Heart right ventricle (tissue), 16 donors: Measurements from ENCODE around the gene IER5. TPM values are rescaled to one million over a fixed set of nuclear protein-coding genes. Genes with fewer than 3 reads are reported as not detected.

Experiments used
- ATAC-seq, 8 donors: fragments of 200-7000 bp; cut with Tn5 transposase; one replicate each; pipeline ENCODE4 v1.9.1; 2020; ENCODE audit warnings: mild to moderate bottlenecking in 8 of 8, moderate library complexity in 8 of 8, moderate number of reproducible peaks in 1 of 8
- DNase-seq, 2 donors: peaks; one replicate each; pipeline ENCODE4 v3.0.0-alpha.2; 2020
- H3K27ac ChIP-seq, 10 donors: fragments of 200-600 bp; sonication (generic) in 2 of 10; one replicate each; pipeline versions ENCODE4 v1.5.0 to v1.8.0; 2020 to 2022; ENCODE audit warnings: mild to moderate bottlenecking in 3 of 10
- H3K27me3 ChIP-seq, 7 donors: fragments of 200-600 bp; one replicate each; pipeline ENCODE4 v1.8.0; 2021 to 2022; ENCODE audit warnings: mild to moderate bottlenecking in 2 of 7
- H3K36me3 ChIP-seq, 9 donors: fragments of 200-600 bp; sonication (generic) in 1 of 9; one replicate each; pipeline versions ENCODE4 v1.5.0 to v1.8.0; 2020 to 2022; ENCODE audit warnings: mild to moderate bottlenecking in 2 of 9
- H3K4me1 ChIP-seq, 9 donors: fragments of 200-600 bp; sonication (generic) in 1 of 9; one replicate each; pipeline versions ENCODE4 v1.5.0 to v1.8.0; 2020 to 2022; ENCODE audit warnings: mild to moderate bottlenecking in 4 of 9
- H3K4me3 ChIP-seq, 10 donors: fragments of 200-600 bp; sonication (generic) in 2 of 10; one replicate each; pipeline versions ENCODE4 v1.5.0 to v1.8.0; 2020 to 2022; ENCODE audit warnings: mild to moderate bottlenecking in 7 of 10, moderate library complexity in 2 of 10
- H3K9me3 ChIP-seq, 11 donors: fragments of 200-600 bp in 10 of 11; sonication (generic) in 2 of 11; one replicate each; pipeline versions ENCODE4 v1.5.0 to v1.8.0; 2013 to 2022; ENCODE audit warnings: mild to moderate bottlenecking in 2 of 11, control low read depth in 1 of 11, moderate library complexity in 1 of 11
- CTCF ChIP-seq, 9 donors: fragments of 200-600 bp; sonication (generic) in 2 of 9; IDR thresholded peaks; one replicate each; pipeline versions ENCODE4 v1.5.0 to v1.8.0; 2021 to 2022; ENCODE audit warnings: antibody characterized with exemption in 9 of 9, mild to moderate bottlenecking in 5 of 9, moderate library complexity in 1 of 9
- WGBS, 2 donors: extraction: QIAGEN DNeasy Blood & Tissue Kit; methylation state at CpG; one replicate each; pipeline ENCODE4 v1.1.7; 2013; ENCODE audit warnings: inconsistent platforms in 1 of 2; 5-methylcytosine and 5-hydroxymethylcytosine counted together
- intact Hi-C, 10 donors: fragments of 100-400 bp; cut with DNase I; formaldehyde crosslinking; loops; one replicate each; pipeline versions ENCODE4 v1.11.1 to v1.14.2; 2022
- polyA plus RNA-seq, 2 donors: library from polyadenylated mRNA; stranded (reverse); fragments of 200-250 nt; gene quantifications; one replicate each; pipeline ENCODE4 v1.2.3, GENCODE V29; 2013
- total RNA-seq, 10 donors: library from RNA; stranded (reverse); fragmentation: NEBNext Ultra II Directional in 3 of 10; extraction: Animal tissue kit (Norgen Biotek cat#: 25700) in 3 of 10; gene quantifications; one replicate each; pipeline versions ENCODE4 v1.2.1 to v1.2.4, GENCODE V29; 2021 to 2023
- donor health status: Arrhythmogenic right ventricular cardiomyopathy.
- donor health status: ischemic (EF 13 %, LVEDD 7.1; RV severe dilation, severe dysfunction).
- donor health status: healthy with polysubstance abuse.
- donor health status: DM: no; HTN: yes; CAD: no.
- donor health status: DM: no; HTN: no; CAD: no.
- donor health status: ischemic (EF 25% LVEDD 6.9; RV normal size, moderate dysfunction).
- donor health status: ischemic (EF 25% LVEDD 5.7; RV mildly dilated, moderate dysfunction).
- donor health status: healthy.
- donor health status: DM: yes; HTN: yes; CAD: no.
- donor health status: Ischemic cardiomyopathy.
- donor health status: ischemic (EF 35%, LVEDD 5.7; RV mildly dilated, moderate dysfunction).
- donor health status: nonischemic (EF 11% LVEDD 7.7; RV severe dilation, severe dysfunction).
- donor health status: DM: yes; HTN: yes; CAD: no.
- donor health status: PGD.
- donor health status: ischemic (EF 29% LVEDD 5.4; RV normal size, mild dysfunction).
- donor health status: nonischemic (EF 23%, LVEDD 6.1; RV moderate dilation, normal function).

IER5 gene
- total and polyA plus RNA-seq, 12 donors: 10.7 to 87.5 (median 18.7) TPM

GRCh38 chr1:181099152-181100014 lies 10.9 kb downstream of the IER5 start:
- DNase-seq (no peak), ATAC-seq (no peak)
- Histone ChIP-seq H3K27me3 (no peaks in the 10 kb centered on the region), H3K36me3 (no peaks in the 10 kb centered on the region), H3K27ac (peak overlapping the region in 3 of 10 donors; percentile 10 to 31 (median 31)), H3K4me1 (peaks cover 3 to 89% (median 65%) of the 10 kb centered on the region in 9 donors), H3K4me3 (no peak overlapping the region), H3K9me3 (no peaks in the 10 kb centered on the region)
- intact Hi-C loops: loop anchor here in 1 of 10 donors (5.0 kb wide), 1 partner anchor 38 kb away; no protein-coding TSS in a partner anchor
- WGBS, 2 donors: 38 to 45% methylated on average over 11 of the region's 11 CpGs
- TF ChIP-seq CTCF (IDR thresholded peaks at IDR 0.05): no peak

GRCh38 chr1:181100015-181100905 lies 11.8 kb downstream of the IER5 start:
- intact Hi-C loops: no loop called here

GRCh38 chr1:181100934-181101333 lies 12.4 kb downstream of the IER5 start:
- ATAC-seq (no peak), DNase-seq (no peak)
- peak overlapping the region in 1 of 10 donors; percentile 97 for H3K27ac ChIP-seq
- no peaks in the 10 kb centered on the region for H3K9me3 ChIP-seq
- WGBS, 2 donors: 93 to 96% methylated on average over 4 of the region's 4 CpGs
- TF ChIP-seq CTCF (IDR thresholded peaks at IDR 0.05): no peak
- no peaks in the 10 kb centered on the region for H3K36me3 ChIP-seq
- intact Hi-C loops: no loop called here
- H3K27me3 ChIP-seq: no peaks in the 10 kb centered on the region
- peaks cover 2 to 84% (median 57%) of the 10 kb centered on the region in 9 donors for H3K4me1 ChIP-seq
- no peak overlapping the region for H3K4me3 ChIP-seq

More at GRCh38 chr1:181100015-181100905, 11.8 kb downstream of the IER5 start:
- H3K4me3 ChIP-seq: no peak overlapping the region
- no peaks in the 10 kb centered on the region for H3K36me3 ChIP-seq
- no peak for DNase-seq
- H3K9me3 ChIP-seq: no peaks in the 10 kb centered on the region
- no peak for TF ChIP-seq CTCF (IDR thresholded peaks at IDR 0.05)
- peak overlapping the region in 2 of 10 donors; percentile 10 to 97 for H3K27ac ChIP-seq
- peaks cover 3 to 85% (median 60%) of the 10 kb centered on the region in 9 donors for H3K4me1 ChIP-seq
- ATAC-seq: no peak
- 69 to 73% methylated on average over 10 of the region's 10 CpGs for WGBS, 2 donors
- no peaks in the 10 kb centered on the region for H3K27me3 ChIP-seq

- H3K4me3 ChIP-seq: no peak overlapping the region
- no peak for TF ChIP-seq CTCF (IDR thresholded peaks at IDR 0.05)
- no peaks in the 10 kb centered on the region for H3K27me3 ChIP-seq
- peaks cover 3 to 84% (median 57%) of the 10 kb centered on the region in 9 donors for H3K4me1 ChIP-seq
- no peaks in the 10 kb centered on the region for H3K9me3 ChIP-seq
- ATAC-seq: no peak
- peak overlapping the region in 2 of 10 donors; percentile 2 to 97 for H3K27ac ChIP-seq
- 70 to 72% methylated on average over 9 of the region's 9 CpGs for WGBS, 2 donors
- DNase-seq: no peak
- intact Hi-C loops: no loop called here
- no peaks in the 10 kb centered on the region for H3K36me3 ChIP-seq
Observed at GRCh38 chr1:181101581-181102226, 13.2 kb downstream of the IER5 start.
